GM12872 (cell line): Measurements from ENCODE around the gene CPOX.
A peak's percentile ranks its signal among the peaks of the same experiment; 100 is the strongest.

Experiments used
- TF ChIP-seq, protein P1 (sequence below): IDR thresholded peaks from 3 replicates; pipeline ENCODE4 v1.5.1; 2011; ENCODE audit warnings: low read depth, mild to moderate bottlenecking, low read length, moderate library complexity; ENCODE audit not compliant: insufficient read depth

The CPOX gene

DNA sequence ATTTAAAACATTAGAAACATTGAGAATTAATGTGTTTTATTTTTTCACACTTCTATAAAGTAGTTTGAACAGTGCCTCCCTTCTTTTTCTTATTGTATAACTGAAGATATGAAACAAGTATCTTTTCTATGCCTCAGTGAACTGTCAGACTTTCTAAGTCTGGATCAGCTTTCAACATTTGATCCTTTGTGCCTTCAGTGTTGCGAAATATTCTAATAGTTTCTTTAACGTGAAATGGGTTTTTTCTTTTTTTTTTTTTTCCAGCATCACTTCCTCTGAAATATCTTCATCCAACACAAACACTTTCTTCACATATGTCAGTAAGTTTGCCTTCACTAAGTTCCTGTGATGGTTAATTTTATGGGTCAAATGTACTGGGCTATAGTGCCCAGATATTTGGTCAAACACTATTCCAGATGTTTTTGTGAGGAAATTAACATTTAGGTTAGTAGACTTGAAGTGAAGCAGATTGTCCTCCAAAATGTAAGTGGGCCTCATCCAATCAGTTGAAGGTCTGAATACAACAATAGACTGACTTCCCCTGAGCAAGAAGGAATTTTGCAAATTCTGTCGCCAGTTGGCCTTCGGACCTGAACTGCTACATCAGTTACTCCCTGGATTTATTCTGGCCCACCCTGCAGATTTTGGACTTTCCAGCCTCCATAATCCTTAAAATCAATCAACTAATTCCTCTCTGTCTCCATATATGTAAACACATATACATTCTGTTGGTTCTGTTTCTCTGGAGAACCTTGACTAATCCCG is 6.4 kb upstream of the CPOX start:
- TF ChIP-seq, protein P1, sequence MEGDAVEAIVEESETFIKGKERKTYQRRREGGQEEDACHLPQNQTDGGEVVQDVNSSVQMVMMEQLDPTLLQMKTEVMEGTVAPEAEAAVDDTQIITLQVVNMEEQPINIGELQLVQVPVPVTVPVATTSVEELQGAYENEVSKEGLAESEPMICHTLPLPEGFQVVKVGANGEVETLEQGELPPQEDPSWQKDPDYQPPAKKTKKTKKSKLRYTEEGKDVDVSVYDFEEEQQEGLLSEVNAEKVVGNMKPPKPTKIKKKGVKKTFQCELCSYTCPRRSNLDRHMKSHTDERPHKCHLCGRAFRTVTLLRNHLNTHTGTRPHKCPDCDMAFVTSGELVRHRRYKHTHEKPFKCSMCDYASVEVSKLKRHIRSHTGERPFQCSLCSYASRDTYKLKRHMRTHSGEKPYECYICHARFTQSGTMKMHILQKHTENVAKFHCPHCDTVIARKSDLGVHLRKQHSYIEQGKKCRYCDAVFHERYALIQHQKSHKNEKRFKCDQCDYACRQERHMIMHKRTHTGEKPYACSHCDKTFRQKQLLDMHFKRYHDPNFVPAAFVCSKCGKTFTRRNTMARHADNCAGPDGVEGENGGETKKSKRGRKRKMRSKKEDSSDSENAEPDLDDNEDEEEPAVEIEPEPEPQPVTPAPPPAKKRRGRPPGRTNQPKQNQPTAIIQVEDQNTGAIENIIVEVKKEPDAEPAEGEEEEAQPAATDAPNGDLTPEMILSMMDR: no peak

DNA sequence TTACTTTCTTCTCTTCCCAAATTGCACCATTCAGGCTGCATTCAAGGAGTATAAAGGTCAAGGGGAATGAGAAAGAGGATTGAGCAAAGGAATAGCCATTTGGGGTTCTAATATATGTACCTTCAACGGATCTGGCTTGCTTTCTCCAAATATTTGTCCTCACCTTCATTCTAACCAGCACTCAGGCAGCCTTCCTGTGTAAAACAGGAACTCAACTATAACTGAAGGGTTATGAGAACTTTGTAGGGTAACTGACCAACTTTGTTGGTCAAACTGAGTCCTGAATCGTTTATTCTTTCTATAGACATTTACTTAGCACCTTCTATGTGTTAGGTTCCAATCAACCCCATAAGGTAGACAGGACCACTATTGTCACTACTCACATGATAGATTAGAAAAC is 5.1 kb upstream of the CPOX start:
- TF ChIP-seq, protein P1: no peak

DNA sequence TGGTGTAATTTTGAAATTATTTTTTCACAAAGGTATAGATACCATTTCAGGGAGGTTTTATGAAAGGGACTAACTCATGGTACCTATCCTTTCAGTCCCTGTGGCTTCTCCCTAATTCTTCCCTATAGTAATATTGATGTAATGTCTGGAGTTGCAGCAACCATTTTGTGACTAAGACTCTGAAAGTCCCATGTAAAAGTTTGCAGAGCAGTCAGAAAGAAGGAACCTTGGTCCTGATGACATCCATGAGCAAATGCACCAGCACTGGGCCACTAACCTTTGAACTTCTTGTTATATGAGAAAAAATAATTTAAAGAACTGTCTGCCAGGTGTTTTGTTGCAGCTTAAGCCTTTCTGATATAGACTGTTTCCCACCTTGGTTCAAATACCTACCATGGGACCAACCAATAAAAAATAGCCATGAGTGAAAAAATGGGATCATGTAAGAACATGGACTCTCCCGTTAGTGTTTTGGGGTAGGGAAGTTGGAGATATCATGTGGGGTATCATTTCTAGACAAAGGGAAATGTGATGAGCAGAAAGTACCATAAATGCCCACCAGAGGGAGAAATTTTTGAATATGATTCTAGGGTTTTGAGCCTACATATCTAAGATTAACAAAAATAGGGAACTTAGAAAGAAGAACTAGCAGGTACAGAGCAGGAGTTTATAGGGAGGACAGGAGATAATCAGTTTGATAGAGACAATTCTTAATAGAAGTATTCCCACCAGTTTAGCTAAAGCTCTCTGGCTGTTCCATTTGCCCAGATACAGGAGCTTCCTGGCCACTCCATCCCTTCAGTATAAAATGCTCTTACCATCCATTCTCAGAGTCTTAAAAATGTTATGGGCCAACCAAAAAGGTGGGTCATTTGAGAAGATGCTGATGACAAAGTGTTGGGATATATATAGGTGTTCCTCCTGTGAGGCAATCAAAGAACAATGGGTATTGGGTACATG is 3.4 kb upstream of the CPOX start:
- TF ChIP-seq, protein P1: peak; percentile 56

DNA sequence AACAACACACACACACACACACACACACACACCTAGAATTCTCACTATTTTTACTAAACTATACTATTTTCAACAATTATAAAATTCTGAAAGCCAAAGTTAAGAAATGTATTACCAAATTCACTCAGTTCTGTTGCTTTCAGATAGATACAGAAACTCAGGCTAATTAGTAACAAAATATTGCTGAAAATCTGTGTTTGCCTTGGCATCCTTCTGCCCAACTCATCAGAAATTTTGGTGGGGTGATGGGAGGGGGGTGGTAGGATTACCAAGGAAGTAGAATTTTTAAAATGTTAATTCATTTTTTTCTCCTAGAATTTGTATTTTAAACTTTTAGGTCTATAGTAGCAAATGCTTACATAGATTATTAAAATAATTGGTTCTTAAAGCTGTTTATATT is 2.7 kb upstream of the CPOX start:
- TF ChIP-seq, protein P1: no peak

DNA sequence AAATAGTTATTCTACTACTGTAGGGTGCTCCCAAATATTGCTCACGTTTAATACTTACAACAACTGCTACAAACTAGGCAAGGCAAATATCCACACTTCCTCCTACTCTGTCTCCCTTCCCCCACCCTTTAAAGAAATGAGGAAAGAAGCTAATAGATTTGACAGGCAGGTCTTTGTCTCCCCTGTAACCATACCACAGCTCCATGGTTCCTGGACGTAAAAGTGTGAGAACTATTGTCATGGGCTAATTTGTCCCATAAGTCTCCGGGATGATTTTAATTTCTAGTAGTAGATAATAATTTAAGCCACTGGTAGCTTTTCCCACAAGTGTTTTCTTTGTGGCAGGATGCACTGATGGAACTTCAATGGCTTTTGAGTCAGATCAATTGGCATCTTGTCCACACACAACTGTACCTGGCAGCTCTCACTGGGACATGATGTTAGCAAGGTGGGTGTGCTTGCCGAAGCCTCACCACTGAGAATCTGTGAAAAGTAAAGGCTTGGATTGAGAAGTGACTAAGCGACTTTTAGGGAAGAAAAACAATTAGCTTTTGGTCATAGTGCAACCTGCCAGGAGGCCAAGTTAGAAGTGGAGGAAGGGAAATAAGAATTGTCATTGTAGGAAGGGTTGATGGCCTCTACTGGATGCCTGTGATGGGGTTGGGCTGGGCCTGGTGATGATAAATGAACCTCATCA is 1.4 kb upstream of the CPOX start:
- TF ChIP-seq, protein P1: no peak

DNA sequence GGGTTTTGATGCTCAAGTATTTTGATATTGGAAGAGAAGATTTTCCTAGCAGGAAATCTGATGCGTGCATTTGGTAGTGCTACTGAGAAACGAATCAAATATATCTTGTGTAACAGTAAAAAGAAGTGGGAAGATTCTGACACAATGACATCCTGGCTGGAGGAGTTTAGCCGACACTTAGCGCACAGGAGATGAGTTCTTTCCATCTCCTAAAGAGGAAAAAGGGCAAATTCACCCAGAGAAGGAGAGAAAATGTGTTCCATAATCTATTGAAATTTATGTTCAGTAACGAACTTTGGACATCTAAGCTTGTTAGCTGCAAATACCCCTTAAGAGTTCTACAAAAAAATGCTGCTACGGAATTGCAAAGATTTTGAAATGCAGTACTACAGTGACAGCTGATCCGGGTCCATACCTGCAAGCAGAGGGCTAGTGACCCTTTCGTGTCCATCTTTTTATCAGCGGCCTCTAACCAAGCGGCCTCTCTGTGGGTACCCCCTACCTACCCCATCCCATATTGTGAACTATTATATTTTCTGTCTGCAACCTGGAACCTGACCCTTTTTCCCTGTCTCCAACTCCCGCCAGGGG is 971 bp downstream of the CPOX start:
- TF ChIP-seq, protein P1: no peak
